ENCODE results near the gene FAM47E.

FAM47E gene

DNA sequence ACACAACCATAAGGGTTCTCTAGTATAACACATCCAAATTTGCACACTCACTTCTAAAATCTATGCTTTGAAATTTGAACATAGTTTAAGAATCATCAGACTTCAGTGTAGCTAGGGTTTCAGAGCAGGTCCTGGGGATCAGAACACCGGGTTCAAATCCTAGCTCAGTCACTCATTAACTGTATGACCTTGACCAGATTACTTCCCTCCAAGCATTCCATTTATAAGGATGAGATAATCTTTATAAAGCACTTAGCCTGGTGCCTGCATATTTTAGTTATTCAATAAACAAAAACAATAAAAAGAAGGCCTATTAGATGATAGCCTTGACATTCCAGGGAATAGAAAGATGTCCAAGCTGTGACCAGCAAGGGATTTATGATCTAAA, 50.2 kb downstream of the FAM47E start:
- DNase-seq (ENCODE audit: low read depth), result no peak

- no peak for DNase-seq (ENCODE audit: low read depth)
Measured at GRCh38 chr4:76302826-76303438, 51.4 kb downstream of the FAM47E start.

DNA sequence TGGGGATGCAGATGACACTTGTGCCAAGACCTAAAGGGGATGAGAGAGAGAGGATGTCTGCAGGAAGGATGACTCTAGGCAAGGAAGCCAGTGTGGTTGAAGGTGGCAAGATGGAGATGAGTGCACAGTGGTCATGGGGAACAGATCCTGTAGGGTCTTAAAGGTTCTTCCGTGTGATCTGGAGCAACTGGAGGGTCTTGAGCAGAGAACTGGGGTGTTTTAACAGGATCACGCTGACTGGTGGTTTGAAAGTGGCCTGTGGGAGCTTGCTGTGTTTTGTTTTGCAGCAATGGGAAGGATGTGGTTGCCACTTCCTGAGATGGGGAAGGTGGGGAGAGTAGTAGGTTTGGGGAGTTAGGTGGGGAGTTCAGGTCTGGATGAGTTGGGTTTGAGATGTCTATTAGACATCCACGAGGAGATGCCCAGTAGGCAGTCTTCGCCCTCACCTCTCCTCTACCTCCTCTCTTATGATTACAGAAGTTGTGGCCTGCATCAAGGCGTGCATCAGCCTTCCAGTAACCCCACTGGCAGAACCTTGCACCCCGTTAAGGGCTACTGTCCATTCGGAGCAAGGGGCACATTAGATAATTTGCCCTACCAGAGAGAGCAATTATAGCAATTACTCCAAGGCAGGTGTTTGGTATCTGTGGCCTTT, 53.6 kb downstream of the FAM47E start:
- DNase-seq (ENCODE audit: low read depth), result no peak

DNA sequence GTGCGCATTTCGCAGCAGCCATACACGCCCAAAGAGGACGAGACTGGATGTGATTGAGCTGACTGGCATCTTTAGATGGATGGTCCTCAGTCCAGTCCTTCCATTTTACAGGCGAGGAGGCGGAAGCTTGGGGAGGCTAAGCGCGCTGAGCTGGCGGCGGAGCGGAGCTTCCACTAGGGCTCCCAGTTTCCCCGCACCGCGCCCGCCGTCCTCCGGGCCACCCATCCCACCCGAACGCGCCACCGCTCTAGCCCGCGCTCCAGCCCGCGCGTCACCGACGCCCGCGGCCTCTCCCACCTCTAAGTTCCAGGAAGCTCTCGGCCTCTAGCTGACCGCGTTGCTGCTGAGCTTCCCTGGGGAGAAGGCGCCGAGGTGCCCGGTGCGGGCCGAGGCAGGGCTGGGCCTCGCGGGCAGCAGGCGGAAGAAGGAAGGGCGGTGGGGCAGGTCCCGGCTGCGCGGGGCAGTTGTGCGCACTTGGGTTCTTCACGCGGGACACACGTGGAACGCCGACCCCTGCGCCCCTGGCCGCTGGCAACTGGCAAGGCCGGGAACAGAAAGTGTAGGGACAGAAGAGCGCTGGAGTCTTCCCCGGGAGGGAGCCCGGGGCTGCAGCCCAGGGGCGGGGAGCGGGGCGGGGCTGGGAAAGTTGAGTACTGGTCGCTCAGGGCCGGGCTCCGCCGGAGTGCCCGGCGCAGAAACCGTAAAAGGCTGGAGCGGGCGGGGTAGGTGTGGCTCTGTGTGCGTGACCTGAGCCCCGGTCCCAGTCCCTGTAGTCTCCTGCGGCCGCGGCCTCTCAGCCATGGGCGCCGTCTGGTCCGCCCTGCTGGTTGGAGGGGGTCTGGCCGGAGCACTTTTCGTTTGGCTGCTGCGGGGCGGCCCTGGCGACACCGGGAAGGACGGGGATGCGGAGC, 54.7 kb downstream of the FAM47E start, which contains the start of gene STBD1:
STBD1 (plus strand) TSS at position 763 of the 911 bp plus-strand sequence; CDS start at position 800, 37 bp downstream.
- peak; percentile 6 for DNase-seq (ENCODE audit: low read depth)

DNA sequence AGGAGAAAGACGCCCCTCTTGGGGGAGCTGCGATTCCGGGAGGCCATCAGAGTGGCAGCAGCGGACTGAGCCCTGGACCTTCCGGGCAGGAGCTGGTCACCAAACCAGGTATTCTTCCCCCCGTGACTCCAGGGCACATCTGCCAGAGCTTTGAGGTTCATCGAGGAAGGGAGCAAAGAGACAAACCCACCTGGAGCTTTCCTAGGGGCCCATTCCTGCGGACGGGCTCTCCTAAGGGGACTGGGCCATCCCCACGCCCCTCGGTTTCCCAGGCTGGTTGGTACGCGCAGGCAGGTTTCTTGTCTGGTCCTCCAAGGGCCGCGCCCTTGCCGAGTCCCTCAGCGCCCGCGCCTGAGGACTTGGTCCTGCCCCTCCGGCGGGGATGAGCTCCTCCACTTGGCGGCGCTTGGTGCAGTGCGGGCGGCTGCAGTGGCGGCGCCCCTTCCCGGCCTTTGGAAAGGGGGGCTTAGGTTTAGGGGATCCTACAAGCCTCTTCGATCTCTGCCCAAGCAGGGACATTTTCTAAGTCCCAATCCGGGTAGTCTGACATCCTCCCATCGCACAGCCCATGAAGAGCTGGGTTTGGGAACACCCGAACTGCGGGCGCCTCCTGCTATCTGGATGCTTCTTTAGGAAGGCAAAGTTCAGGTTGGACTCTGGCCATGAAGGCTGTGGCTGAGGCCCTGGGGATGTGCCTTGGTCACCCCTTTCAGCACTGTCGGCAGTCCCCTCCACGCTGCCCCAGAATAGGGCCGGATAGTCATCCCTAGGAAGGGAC, 55.5 kb downstream of the FAM47E start:
- DNase-seq (ENCODE audit: low read depth), result no peak

DNA sequence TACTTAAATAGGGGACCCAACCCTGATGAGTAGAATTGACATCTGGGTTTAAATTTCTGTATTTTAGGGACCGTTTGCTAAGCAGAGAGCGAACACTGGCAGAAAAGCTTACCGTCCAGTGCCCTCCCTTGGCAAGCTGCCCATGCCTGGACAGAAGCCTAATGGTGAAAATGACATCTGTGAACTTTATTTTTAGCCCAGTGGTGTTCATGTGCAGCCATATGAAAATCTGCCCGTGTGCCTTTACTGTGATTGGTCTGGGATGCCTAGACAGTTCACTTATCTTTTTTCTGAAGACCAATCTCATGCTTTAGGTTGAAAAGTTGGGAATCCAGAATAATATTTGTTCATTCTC, 56.1 kb downstream of the FAM47E start:
- DNase-seq (ENCODE audit: low read depth), result no peak

- DNase-seq (ENCODE audit: low read depth), result no peak
Measured at GRCh38 chr4:76308548-76308947, 57.0 kb downstream of the FAM47E start.

DNA sequence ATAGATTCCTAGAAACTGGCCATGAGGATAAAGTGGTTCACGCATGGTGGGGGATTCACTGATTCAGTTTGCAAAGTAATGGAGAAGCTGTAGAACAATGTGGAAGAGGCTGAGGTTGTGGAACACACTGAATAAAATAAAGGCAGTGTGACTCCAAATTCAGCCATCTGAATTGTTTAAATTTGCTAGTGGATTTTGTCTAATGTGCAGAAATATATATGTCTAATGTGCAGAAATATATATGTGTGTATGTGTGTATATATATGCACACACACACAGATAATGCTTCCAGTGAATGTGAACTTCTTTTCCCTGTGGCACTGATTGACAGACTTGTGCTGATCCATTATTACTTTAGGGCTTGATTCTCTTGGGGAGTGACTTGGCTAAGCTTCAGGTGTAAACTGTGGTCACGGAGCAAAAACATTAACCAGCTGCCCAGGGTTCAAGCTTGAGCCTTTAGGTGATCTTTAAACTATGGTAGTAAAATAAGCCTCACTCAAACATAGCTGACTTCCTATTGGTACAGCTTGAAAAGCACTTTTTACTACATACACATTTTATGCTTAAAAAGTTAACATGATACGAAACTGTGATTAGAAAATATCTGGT, 58.5 kb downstream of the FAM47E start:
- DNase-seq (ENCODE audit: low read depth), result no peak

DNA sequence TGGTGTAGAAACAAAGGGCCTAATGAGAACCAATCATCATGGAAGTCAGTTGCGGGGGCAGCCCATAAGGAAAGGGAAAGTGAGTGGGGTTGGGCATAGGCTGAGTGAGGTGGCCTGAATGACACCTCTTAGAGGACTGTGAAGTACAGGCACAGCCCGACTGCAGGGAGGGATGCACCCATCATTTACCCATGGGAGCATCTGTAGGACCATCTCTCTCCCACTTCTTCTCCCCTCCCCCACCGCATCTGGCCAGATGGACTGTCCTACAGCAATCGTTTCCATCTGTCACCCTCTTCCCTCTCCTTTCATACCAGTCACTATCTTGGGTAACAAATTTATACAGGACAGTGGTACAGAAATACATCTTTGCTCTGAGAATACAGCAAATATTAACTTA, 59.2 kb downstream of the FAM47E start:
- no peak for DNase-seq (ENCODE audit: low read depth)

GRCh38 chr4:76311896-76312331, 60.4 kb downstream of the FAM47E start:
- no peak for DNase-seq (ENCODE audit: low read depth)

DNA sequence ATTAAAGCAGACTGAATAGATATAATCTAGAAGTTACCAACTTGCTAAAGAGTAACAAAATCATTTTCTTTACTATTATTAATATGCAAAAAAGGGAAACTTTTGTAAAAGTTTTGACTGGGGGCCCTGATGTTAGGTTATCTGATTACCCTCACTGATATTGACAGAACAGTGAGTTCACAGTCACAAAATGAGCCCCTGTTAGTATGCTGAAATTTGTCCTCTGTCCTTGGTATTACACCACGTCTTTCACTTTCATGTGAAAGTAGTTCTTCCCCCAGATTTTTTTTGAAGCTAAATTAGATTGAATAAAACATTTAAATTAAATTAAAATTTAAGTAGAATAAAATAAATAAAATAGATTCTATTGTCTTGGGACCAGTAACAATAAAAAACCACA, 60.9 kb downstream of the FAM47E start:
- DNase-seq (ENCODE audit: low read depth), result no peak

GRCh38 chr4:76313547-76313946, 62.0 kb downstream of the FAM47E start:
- DNase-seq (ENCODE audit: low read depth), result no peak

DNA sequence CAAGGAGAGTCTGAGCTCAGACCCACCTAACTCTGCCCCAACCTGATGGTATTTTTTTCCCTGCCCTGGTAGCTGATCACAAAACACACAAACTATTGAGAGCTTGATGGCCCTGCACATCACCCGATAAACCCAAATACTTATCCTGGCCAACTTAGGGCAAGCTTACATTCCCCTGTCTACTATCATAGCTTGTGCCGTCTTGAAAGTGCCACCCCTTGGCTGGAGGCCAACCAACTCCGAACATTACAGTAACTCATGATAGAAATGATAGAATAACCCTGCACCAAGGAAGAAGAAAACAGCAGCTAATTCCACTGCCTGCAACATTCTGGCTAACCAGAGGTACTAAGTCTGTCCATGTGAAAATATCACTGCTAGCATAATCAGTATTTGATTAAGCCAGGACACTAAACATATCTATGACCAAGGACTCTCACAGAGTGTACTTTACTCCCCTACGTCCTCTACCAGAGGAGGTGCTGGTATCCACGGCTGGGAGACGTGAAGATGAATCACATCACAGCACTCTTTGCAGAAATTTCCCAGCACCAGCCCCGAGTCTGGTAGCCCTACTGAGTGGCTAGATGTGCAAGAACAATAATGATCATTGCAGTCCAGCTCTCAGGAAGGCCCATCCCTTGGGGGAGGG, 63.9 kb downstream of the FAM47E start:
- DNase-seq (ENCODE audit: low read depth), result no peak

DNA sequence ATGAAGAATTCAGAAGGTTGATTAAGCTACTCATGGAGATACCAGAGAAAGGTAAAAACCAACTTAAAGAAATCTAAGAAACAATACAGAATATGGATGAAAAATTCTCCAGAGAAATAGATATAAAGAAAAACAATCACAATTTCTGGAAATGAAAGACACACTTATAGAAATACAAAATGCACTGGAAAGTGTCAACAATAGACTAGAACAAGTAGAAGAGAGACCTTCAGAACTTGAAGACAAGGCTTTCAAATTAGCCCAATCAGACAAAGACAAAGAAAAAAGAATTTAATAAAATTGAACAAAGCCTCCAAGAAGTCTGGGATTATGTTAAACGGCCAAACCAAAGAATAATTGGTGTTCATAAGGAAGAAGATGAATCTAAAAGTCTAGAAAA, 64.6 kb downstream of the FAM47E start:
- no peak for DNase-seq (ENCODE audit: low read depth)

GRCh38 chr4:76322236-76322635, 70.7 kb downstream of the FAM47E start:
- no peak for DNase-seq (ENCODE audit: low read depth)

GRCh38 chr4:76325072-76325471, 73.6 kb downstream of the FAM47E start:
- DNase-seq (ENCODE audit: low read depth), result no peak

DNA sequence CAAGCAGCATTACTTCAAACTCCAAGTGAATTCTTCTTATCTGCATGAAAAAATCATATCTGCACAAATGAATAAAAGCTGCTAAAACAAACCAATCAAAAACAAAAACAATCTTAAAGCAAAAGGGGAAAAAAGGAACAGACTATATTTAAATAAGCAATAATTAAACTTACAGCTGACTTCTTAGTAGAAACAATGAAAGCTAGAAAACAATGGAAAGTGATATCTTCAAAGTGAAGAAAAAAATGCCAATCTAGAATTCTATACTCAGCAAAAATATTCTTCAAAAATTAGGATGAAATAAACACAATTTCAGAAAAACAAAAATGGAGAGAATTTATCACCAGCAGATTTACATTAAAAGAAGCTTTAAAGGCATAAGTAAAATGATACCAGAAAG, 75.0 kb downstream of the FAM47E start:
- no peak for DNase-seq (ENCODE audit: low read depth)

Measured in stimulated activated CD8-positive, alpha-beta memory T cell treated with anti-CD3 and anti-CD28 coated beads, Interleukin-4, amount 100 ng/mL, for 24 hours (primary cell).